HG02759 (cell line): ENCODE data around the gene CFAP77.

Experiments used
- ATAC-seq: cut with Tn5 transposase; IDR thresholded peaks from one replicate; pipeline ENCODE4 v1.9.1; 2021; ENCODE audit warnings: mild to moderate bottlenecking, moderate library complexity; ENCODE audit not compliant: unreplicated experiment

CFAP77 gene

GRCh38 chr9:132575005-132575609, 165.1 kb downstream of the CFAP77 start:
- ATAC-seq, result no peak

GRCh38 chr9:132575811-132576210, 165.8 kb downstream of the CFAP77 start:
- ATAC-seq, result no peak

GRCh38 chr9:132577119-132577518, 167.1 kb downstream of the CFAP77 start:
- ATAC-seq, result no peak

- ATAC-seq, result no peak
Measured at GRCh38 chr9:132578367-132578932, 168.4 kb downstream of the CFAP77 start.

GRCh38 chr9:132579427-132579798, 169.4 kb downstream of the CFAP77 start:
- no peak for ATAC-seq

- no peak for ATAC-seq
Measured at GRCh38 chr9:132582276-132582785, 172.3 kb downstream of the CFAP77 start, which contains the start of gene BARHL1. BARHL1 (plus strand) TSS chr9:132582606; CDS start chr9:132582798, 192 bp downstream.

GRCh38 chr9:132582786-132583583, 173.0 kb downstream of the CFAP77 start:
- ATAC-seq, result no peak

GRCh38 chr9:132583584-132584304, 173.7 kb downstream of the CFAP77 start:
- no peak for ATAC-seq

- ATAC-seq, result no peak
Measured at GRCh38 chr9:132584601-132585560, 174.9 kb downstream of the CFAP77 start.

GRCh38 chr9:132585954-132586829, 176.2 kb downstream of the CFAP77 start:
- no peak for ATAC-seq

- no peak for ATAC-seq
Measured at GRCh38 chr9:132586830-132587591, 177.0 kb downstream of the CFAP77 start.

GRCh38 chr9:132587592-132587955, 177.6 kb downstream of the CFAP77 start:
- ATAC-seq, result no peak

GRCh38 chr9:132588098-132588497, 178.1 kb downstream of the CFAP77 start:
- ATAC-seq, result no peak

GRCh38 chr9:132588501-132589147, 178.6 kb downstream of the CFAP77 start:
- ATAC-seq, result no peak

- no peak for ATAC-seq
Measured at GRCh38 chr9:132589148-132590036, 179.4 kb downstream of the CFAP77 start.

GRCh38 chr9:132590037-132590317, 180.0 kb downstream of the CFAP77 start:
- ATAC-seq, result no peak
